IPS-20b (cell line): ENCODE data around the gene PCDH18.
"Not testable (repeated sequence)": the region's sequence is repeated elsewhere in the genome, so short reads cannot be mapped to it uniquely, and the experiment has no call there.

ENCODE experiments used
- H3K27ac ChIP-seq: one replicate; pipeline ENCODE4 v1.5.1; 2013; ENCODE audit warnings: low read length
- H3K27me3 ChIP-seq: 2 replicates; pipeline ENCODE4 v1.6.1; 2013; ENCODE audit warnings: mild to moderate bottlenecking, low read length, inconsistent platforms; ENCODE audit not compliant: insufficient read depth
- H3K36me3 ChIP-seq: 2 replicates; pipeline ENCODE4 v1.6.1; 2013; ENCODE audit warnings: low read depth, mild to moderate bottlenecking, inconsistent platforms, low read length, moderate library complexity; ENCODE audit not compliant: insufficient read depth
- H3K4me1 ChIP-seq: 2 replicates; pipeline ENCODE4 v1.6.1; 2013; ENCODE audit warnings: mild to moderate bottlenecking, control low read depth, inconsistent platforms, low read length, moderate library complexity; ENCODE audit not compliant: insufficient read depth
- H3K4me3 ChIP-seq: 2 replicates; pipeline ENCODE4 v1.5.1; 2013; ENCODE audit warnings: mild to moderate bottlenecking, low read length, inconsistent platforms
- H3K9ac ChIP-seq: 2 replicates; pipeline ENCODE4 v1.6.1; 2013; ENCODE audit warnings: low read depth, mild to moderate bottlenecking, inconsistent platforms, low read length, moderate library complexity
- H3K9me3 ChIP-seq: 2 replicates; pipeline ENCODE4 v1.6.1; 2013; ENCODE audit warnings: mild to moderate bottlenecking, low read depth, low read length, inconsistent platforms; ENCODE audit not compliant: insufficient read depth

PCDH18 gene

DNA sequence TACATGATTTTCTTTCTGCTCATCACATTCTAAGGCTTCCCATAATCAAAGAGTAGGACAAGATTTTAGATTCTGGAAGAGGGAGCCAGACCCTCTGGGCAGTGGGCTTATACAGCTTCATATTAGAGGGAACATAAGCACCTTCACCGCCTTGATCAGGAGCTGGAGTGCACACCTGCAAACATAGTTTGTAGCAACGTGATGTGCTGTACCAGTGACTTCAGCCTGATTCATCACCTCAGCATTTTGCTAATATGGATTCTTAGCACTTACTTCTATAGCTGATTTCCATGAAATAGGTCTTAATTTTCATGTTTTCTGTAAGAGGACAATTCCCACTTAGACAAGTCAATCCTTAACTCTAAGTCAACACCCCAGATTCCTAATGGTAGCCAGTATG is 36.7 kb downstream of the PCDH18 start:
- Histone ChIP-seq H3K27ac (no peak overlapping the region), H3K4me1 (no peaks in the 10 kb centered on the region), H3K9ac (no peak overlapping the region), H3K36me3 (no peaks in the 10 kb centered on the region), H3K27me3 (no peaks in the 10 kb centered on the region), H3K4me3 (no peak overlapping the region), H3K9me3 (no peaks in the 10 kb centered on the region)

DNA sequence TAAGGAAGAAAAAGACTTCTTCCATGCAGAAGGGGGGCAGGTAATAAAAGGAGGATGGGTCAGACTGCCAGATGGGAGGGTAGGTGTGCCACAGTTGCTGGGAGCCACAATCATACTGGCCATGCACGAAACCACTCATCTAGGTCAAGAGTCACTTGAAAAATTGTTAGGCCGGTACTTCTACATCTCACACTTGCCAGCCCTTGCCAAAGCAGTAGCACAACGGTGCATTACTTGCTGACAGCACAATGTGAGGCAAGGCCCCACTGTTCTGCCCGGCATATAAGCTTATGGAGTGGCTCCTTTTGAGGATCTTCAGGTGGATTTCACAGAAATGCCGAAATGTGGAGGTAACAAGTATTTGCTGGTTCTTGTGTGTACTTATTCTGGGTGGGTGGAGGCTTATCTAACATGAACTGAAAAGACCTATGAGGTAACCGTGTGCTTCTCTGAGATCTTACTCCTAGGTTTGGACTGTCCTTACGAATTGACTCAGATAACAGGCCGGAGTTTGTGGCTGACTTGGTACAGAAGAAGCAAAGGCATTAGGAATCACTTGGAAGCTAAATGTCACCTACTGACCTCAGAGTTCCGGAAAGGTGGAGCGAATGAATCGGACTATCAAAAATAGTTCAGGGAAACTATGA is 48.9 kb downstream of the PCDH18 start:
- H3K9ac ChIP-seq, H3K4me1 ChIP-seq, H3K36me3 ChIP-seq, H3K9me3 ChIP-seq, H3K27me3 ChIP-seq, H3K4me3 ChIP-seq, H3K27ac ChIP-seq: not testable (repeated sequence)

DNA sequence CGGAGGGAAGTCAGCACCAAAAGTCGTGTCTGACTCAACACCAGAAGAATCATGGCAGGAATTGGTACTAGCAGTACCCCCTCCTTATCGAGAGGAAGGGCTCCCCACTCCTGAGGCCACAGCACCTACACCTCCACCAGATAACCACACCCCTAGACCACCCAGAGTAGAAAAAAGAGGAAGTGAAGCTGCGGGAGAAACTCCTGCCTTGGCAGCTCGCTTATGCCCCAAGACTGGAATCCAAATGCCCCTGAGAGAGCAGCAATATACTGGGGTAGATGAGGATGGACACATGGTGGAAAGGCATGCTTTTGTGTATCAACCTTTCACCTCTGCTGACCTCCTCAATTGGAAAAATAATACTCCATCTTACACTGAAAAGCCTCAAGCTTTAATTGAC is 52.6 kb downstream of the PCDH18 start:
- not testable (repeated sequence) for H3K9ac ChIP-seq, H3K4me3 ChIP-seq, H3K4me1 ChIP-seq, H3K27ac ChIP-seq, H3K27me3 ChIP-seq, H3K9me3 ChIP-seq, H3K36me3 ChIP-seq

DNA sequence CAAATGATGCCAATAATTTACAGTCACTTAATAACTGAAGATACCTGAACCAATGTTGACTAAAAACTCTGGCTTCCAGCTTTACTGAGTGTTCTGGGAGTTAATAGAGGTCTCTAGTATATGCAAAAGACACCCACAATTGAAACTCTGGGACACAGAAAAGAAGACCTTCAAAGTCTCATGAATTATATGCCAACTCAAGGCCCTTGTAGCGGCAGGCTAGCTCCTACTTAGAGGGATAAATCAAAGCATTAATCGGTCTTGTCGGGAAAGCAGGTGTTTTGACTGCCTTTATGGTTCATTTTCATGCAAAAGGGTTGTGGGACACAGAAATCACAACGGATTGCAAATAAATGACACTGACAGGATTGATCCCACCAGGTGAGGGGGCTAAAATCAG is 55.9 kb downstream of the PCDH18 start:
- Histone ChIP-seq H3K36me3 (no peaks in the 10 kb centered on the region), H3K9me3 (no peaks in the 10 kb centered on the region), H3K9ac (no peak overlapping the region), H3K4me1 (no peaks in the 10 kb centered on the region), H3K4me3 (no peak overlapping the region), H3K27me3 (no peaks in the 10 kb centered on the region), H3K27ac (no peak overlapping the region)

DNA sequence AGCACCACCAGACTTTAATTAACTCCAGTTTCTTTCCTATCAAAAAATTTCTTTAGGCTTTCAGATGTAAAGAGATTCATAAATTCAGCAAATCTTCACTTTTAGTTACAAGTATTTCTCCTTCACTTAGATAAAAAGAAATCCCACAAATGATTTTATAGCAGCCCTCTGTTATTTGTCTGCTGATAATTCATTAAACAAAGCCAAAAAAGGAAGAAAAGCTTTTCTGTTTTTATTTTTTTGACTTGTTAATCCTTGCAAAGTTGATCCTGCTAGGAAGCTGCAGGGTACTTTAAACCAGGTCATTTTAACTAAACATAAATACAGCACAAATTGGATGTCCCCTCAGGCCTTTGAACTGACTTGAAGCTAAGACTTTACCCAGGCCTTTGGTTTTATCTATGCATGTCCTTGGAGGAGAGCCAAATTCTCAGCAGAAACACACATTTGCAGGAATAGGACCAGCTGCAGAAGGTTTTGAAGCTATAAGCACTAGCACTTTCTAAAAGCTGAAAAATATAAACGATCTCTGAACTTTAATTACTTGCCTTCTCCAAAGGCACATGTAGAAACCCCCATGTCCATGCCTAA is 57.5 kb downstream of the PCDH18 start:
- Histone ChIP-seq H3K27me3 (no peaks in the 10 kb centered on the region), H3K27ac (no peak overlapping the region), H3K9me3 (no peaks in the 10 kb centered on the region), H3K4me1 (no peaks in the 10 kb centered on the region), H3K9ac (no peak overlapping the region), H3K36me3 (no peaks in the 10 kb centered on the region), H3K4me3 (no peak overlapping the region)

DNA sequence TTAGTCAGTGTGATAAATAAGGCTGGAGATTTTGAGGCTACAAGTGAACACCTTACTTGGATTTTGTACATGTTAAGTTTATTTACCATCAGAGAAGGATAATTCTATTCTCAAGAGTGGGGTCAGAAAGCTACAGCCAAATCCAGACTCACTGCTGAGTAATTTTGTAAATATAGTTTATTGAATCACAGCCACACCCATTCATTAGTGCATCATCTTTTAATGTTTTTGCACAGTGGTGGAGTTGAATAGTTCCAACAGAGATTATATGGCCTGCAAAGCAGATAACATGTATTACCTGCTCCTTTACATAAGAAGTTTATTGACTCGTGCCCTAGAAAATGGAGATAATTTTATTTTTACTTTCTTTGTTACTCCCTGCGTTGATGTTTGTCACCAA is 60.4 kb downstream of the PCDH18 start:
- Histone ChIP-seq H3K4me3 (no peak overlapping the region), H3K27ac (no peak overlapping the region), H3K27me3 (no peaks in the 10 kb centered on the region), H3K4me1 (no peaks in the 10 kb centered on the region), H3K9me3 (peaks cover 12% of the 10 kb centered on the region; the same call in 1 of the 2 replicates), H3K36me3 (no peaks in the 10 kb centered on the region), H3K9ac (no peak overlapping the region)

DNA sequence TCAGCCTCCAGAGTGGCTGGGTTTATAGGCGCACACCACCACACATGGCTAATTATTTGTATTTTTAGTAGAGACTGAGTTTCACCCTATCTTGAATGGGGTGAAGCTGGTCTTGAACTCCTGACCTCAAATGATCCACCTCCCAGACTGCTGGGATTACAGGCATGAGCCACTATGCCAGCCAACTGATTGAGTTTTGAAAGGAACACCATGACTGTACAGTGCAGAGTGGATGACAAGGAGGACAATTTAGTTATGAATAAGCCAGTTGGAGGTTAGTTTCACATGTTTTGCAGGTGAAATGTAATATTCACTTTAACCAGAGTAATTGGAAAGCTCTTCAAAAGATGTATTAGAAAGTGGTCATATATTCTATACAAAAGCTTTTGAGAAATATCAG is 60.8 kb downstream of the PCDH18 start:
- Histone ChIP-seq H3K27ac (no peak overlapping the region), H3K36me3 (no peaks in the 10 kb centered on the region), H3K9ac (no peak overlapping the region), H3K9me3 (peaks cover 16% of the 10 kb centered on the region), H3K4me3 (no peak overlapping the region), H3K27me3 (no peaks in the 10 kb centered on the region), H3K4me1 (no peaks in the 10 kb centered on the region)

DNA sequence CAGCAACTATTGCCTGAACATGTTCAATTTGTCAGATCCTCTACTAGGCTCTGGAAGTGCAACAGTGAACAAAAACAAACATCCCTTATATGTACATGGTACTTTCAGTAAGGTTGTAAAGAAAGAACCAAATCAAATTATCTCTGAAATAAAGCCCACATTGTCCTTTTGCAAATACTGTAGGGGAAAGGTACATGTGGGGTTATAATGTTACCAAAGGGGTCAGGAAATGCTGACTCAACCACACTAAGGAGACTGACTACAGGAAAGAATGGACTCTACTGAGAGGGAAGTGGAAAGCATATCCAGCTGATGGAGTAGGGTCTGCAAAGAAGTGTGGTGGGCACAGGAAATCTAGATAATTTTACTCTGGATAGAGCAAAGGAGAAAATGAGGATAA is 61.5 kb downstream of the PCDH18 start:
- Histone ChIP-seq H3K27ac (no peak overlapping the region), H3K9ac (no peak overlapping the region)

More for the DNA sequence above, 61.5 kb downstream of the PCDH18 start:
- H3K36me3 ChIP-seq = no peaks in the 10 kb centered on the region
- no peaks in the 10 kb centered on the region for H3K4me1 ChIP-seq
- no peaks in the 10 kb centered on the region for H3K27me3 ChIP-seq
- H3K4me3 ChIP-seq = no peak overlapping the region
- H3K9me3 ChIP-seq = peaks cover 19% of the 10 kb centered on the region
